Fibroblast of mammary gland (primary cell): ENCODE results near the gene MYOG.

Experiments
- DNase-seq: peaks from one replicate; pipeline ENCODE4 v3.0.0-alpha.2; 2010; ENCODE audit warnings: low read depth
- H3K4me3 ChIP-seq: 2 replicates; pipeline ENCODE4 v1.5.1; 2011; ENCODE audit warnings: low read depth, mild to moderate bottlenecking, low read length, moderate library complexity; ENCODE audit not compliant: control insufficient read depth
- CTCF ChIP-seq: conservative IDR thresholded peaks from 2 replicates; pipeline ENCODE4 v1.5.1; 2011; ENCODE audit warnings: low read depth, low read length, inconsistent platforms; ENCODE audit not compliant: control insufficient read depth, insufficient read depth

MYOG gene

GRCh38 chr1:203072002-203072602 lies 13.7 kb downstream of the MYOG start:
- H3K4me3 ChIP-seq: no peak overlapping the region
- no peak for TF ChIP-seq CTCF

GRCh38 chr1:203069030-203069747 lies 16.6 kb downstream of the MYOG start:
- TF ChIP-seq CTCF: no peak
- DNase-seq: no peak
- H3K4me3 ChIP-seq: no peak overlapping the region

More at GRCh38 chr1:203072002-203072602, 13.7 kb downstream of the MYOG start:
- DNase-seq: no peak

GRCh38 chr1:203066965-203067364 lies 18.8 kb downstream of the MYOG start:
- H3K4me3 ChIP-seq: no peak overlapping the region
- DNase-seq: no peak
- TF ChIP-seq CTCF: no peak

- H3K4me3 ChIP-seq: no peak overlapping the region
- no peak for TF ChIP-seq CTCF
- DNase-seq: no peak
Observed at GRCh38 chr1:203065986-203066385, 19.8 kb downstream of the MYOG start.

GRCh38 chr1:203065191-203065590 lies 20.6 kb downstream of the MYOG start:
- no peak for TF ChIP-seq CTCF
- no peak overlapping the region for H3K4me3 ChIP-seq
- no peak for DNase-seq

- TF ChIP-seq CTCF: no peak
- no peak overlapping the region for H3K4me3 ChIP-seq
- DNase-seq: no peak
Observed at GRCh38 chr1:203063287-203063686, 22.5 kb downstream of the MYOG start.
